NCI-H526 treated with DMSO at 0.1 percent for 48 hours (cell line): ENCODE results near the gene TMEM248.
"Not testable (repeated sequence)": the region's sequence is repeated elsewhere in the genome, so short reads cannot be mapped to it uniquely, and the experiment has no call there.

Source experiments
- DNase-seq: peaks from one replicate; lab custom pipeline; 2025; lab: John Stamatoyannopoulos, UW

Gene TMEM248

DNA sequence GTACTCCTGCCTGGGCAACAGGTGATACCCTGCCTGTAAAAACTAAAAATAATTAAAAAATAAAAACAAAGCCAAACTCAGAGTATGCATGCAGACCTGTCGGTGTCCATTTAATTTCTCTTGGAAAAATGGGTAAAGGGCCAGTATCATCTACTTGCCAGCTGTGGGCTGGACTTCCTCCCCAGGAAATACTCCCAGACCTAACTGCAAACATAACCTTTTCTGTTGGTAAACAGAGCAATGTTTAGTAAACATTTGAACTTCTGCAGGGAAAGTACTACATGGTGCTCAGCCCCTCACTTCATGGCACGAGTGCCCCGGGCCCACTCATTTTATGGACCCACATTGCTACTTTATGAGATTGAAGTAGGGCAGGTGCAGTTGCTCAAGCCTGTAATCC is 10.2 kb upstream of the TMEM248 start:
- no peak for DNase-seq

- DNase-seq, result not testable (repeated sequence)
Observed at GRCh38 chr7:66911191-66911590, 9.8 kb upstream of the TMEM248 start.

DNA sequence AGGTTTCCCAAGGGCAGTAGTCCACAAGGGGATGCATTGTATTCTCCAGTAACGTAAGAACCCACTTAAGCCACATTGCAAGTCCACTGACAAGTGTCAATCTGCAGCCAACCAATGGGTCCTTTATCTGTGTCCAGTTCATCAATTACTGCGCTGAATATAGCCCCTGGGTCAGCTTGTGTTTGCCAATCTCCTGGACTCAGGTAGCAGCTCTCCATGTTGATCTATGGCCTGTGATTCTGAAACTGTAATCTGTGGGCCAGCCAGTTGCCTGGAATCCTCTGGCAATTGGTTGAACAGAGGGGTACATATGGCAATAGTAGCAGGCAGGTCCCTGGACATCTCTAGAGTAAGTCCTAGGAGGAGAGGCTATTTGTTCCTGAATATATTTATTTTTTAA is 8.8 kb upstream of the TMEM248 start:
- DNase-seq, result no peak

DNA sequence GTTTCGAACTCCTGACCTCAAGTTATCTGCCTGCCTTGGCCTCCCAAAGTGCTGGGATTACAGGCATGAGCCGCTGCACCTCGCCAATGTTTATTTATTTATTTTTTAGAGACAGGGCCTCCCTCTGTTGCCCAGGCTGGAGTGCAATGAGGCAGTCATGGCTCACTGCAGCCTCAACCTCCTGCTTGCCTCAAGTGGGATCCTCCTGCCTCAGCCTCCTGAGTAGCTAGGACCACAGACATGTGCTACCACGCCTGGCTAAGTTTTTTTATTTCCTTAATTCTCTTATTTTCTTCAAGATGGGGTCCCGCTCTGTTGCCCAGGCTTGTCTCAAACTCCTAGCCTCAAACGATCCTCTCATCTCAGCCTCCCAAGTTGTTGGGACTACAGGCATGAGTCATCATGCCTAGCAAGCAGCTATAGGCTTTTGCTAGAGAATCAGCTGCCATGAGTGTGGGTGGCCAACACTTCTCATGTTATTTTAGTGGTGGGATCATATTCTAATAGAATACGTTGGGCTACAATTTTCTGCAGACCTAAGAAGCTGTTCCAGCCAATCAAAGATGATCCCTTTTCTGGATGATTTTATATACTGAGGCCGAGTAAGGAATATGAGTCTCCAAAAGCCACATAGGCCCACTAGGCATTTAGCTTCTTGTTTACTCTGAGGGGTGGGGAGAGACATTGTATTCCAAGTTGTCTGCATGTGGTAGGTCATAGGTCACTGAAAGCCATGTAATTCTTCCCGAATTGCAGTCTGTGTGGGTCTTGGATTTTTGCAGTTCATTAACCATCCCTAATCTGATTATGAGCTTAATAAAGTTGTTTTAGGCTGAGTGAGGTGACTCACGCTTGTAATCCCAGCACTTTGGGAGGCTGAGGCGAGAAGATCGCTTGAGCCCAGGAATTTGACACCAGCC is 7.6 kb upstream of the TMEM248 start:
- no peak for DNase-seq

DNA sequence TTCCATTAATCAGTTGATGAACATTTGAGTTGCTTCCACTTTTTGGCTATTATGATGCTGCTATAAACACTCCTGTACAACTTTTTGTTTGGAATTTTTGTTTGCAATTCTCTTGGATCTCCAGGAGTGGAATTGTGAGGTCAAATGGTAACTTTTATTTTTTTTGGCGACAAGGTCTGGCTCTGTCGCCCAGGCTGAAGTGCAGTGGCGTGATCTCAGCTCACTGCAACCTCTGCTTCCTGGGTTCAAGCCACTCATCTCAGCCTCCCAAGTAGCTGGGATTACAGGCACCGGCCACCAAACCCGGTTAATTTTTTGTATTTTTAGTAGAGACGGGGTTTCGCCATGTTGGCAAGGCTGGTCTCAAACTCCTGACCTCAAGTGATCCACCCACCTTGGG is 3.1 kb upstream of the TMEM248 start:
- not testable (repeated sequence) for DNase-seq

- DNase-seq, result no peak
Observed at GRCh38 chr7:66919304-66919703, 1.7 kb upstream of the TMEM248 start.

DNA sequence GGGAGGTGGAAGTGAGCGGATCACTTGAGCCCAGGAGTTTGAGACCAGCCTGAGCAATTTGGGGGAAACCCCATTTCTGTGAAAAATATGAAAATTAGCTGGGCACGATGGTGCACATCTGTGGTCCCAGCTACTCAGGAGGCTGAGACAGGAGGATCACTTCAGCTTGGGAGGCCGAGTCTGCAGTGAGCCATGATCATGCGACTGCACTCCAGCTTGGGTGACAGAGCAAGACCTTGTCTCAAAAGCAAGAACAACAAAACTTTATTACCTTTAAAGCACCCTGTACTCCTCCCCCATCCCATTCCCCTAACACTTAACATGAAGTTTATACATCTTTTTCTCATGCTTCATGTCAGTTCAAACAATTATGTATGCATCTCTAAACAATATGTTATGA is 1.3 kb upstream of the TMEM248 start:
- no peak for DNase-seq

DNA sequence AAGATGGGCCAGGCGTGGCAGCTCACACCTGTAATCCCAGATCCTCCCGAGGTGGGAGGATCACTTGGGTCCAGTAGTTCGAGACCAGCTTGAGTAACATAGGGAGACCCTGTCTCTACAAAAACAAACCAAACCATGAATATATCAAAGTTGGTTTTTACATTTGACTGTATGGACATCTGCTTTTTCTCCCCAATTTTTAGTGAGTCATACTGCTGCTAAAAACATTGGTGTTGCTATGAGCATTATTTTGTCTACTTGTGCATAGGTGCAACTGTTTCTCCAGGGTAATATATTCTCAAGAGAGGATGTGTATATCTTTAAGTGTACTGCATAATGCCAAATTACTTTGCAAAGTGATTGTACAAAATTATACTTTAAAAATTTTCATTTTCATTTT is 769 bp upstream of the TMEM248 start:
- DNase-seq, result no peak

DNA sequence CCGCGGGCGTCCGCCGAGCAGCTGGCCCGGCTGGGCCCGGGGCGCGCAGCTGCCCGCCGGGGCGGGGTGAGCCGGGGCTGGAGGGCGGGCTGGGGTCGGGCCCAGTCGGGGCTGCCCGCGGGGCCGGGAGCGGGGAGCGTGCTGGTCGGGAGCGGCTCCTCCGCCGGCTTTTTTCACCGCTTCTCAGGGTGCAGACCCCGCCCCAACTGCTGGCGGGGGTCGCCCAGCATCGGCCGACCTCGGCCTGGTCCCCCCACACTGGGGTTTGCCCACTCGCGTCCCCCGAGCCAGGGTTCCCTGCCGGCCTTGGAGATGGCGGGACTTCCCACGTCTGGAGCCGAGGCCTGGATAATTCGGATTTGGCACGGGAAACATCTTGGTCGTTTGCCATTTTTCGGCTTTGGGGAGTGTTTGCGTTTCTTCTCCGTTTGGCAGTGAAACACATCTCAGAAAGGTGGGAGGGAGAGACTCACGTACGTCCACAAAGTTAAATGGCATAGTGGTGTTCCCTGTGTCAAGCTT is 432 bp downstream of the TMEM248 start:
- DNase-seq, result no peak

DNA sequence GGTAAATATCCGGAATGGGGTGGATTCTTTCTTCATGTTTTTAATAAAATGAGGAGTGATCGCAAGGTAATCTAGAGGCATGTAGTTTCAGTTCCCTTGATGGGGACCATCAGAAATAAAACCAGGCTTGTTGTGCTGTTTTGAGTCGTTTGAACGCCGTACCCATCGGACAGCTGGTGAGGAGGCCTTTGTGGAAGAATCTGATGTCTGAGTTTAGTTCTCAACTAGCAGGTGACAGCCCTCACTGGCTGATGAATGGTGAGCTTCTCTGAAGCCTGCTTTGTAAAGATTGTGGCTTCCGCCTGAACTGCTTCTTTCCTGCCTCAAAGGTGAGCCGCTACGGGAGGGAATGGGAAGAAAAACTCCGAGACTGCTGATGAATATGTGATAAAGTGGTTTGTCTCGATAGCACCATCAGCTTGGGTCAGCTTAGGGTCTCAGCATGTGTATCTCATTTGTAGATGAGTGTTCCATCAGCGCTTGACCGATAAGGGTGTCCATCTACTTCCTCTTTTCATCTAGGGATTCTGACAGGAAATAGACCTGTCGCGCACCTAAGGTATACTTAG is 977 bp downstream of the TMEM248 start:
- no peak for DNase-seq

GRCh38 chr7:66925255-66925654 is 4.2 kb downstream of the TMEM248 start:
- DNase-seq, result no peak

DNA sequence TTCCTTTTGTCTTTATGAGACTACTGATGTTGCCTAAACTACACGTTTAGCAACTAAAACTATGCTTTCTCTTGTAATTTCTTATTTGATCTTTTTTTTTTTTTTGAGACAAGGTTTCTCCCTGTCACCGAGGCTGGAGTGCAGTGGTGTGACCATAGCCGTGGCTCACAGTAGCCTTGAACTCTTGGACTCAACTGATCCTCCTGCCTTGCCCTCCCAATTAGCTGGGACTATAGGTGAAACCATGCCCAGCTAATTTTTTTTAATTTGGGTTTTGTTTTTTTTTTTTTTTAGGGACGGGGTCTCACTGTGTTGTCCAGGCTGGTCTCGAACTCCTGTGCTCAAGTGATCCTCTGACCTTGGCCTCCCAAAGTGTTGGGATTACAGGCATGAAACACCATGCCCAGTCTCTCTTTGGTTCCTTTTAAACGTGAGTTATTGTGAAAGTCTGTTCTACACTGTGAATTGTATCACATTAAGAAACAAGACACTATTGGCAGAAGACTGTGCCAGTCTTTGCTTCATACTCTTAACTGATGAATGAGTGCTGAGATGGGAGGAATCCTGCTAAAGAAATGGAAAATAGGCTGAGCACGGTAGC is 6.4 kb downstream of the TMEM248 start:
- no peak for DNase-seq

DNA sequence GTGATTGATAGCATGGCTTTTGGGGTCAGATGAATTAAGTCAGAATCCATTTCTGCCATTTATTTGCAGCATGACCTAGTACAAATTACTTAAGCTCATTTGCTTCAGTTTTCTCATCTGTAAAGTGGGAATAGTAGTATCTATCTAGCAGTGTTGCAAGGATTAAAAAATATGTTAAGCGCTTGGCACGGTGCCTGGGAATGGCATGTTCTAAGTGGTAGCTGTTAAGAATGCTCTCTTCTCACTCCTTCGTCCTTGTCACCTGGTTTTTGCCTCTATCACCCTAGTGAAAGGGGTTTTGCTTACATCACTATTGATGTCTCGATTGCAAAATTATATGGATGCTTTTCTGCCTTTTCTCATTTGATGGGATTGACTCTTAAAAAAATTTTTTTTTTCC is 7.4 kb downstream of the TMEM248 start:
- no peak for DNase-seq

DNA sequence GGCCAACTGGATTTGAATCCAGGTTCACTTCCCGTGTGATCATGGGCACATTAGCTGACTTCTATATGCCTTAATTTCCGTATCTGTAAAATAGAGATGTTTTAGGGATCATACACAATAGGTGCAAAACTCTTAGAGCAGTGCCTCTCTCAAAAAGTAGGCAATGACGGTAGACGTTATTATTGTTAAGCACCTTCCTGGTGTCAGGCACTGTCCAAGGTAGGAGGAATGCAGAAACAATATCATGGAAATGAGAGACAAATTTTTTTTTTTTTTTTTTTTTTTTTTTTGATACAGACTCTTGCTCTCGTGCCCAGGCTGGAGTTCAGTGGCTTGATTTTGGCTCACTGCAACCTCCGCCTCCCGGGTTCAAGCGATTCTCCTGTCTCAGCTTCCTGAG is 8.1 kb downstream of the TMEM248 start:
- DNase-seq, result no peak

DNA sequence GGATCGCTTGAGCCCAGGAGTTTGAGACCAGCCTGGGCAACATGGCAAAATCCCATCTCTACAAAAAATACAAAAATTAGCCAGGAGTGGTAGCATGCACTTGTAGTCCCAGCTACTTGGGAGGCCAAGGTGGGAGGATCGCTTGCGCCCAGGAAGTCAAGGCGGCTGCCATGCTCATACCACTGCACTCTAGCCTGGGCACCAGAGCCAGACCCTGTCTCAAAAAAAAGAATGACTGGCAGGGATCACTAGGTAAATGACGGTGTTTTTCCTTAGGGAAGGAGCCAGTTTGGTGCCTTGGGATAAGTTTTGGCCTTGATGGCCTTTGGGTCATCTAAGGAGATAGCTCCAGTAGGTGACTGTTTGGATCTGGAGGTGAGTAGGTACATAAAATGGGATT is 8.9 kb downstream of the TMEM248 start:
- DNase-seq, result no peak

GRCh38 chr7:66930341-66930740 is 9.3 kb downstream of the TMEM248 start:
- DNase-seq, result no peak

DNA sequence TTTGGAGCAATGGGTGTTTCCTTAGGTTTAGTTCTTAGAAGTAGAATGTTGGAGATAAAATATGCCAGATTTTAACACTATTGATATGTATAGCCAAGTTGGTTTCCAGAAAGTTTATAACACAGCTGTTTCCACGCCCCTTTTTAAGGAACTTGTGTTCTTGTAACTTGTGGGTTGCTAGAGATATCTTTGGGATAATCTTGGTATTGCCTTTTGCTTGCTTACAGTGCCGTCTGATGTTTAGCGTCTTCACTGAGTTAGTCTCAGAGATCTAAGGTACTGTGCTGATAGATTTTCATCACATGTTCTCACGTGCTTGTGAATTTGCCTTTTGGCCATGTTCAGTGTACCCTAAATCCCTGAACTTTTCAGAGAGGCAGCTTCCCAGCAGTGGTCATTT is 12.4 kb downstream of the TMEM248 start:
- no peak for DNase-seq

DNA sequence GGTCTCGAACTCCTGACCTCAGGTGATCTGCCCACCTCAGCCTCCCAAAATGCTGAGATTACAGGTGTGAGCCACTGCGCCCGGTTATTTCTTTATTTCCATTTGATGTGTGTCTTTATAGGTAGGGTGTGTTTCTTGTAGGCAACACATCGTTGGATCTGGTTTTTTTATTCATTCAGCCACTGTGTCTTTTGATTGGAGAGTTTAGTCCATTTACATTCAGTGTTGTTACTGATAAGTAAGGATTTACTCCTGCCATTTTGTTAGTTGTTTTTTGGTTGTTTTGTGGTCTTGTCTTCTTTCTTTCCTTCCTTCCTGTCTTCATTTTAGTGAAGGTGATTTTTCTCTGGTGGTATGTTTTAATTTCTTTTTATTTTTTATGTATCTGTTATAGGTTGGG is 16.9 kb downstream of the TMEM248 start:
- no peak for DNase-seq

- no peak for DNase-seq
Observed at GRCh38 chr7:66939325-66939724, 18.3 kb downstream of the TMEM248 start.

DNA sequence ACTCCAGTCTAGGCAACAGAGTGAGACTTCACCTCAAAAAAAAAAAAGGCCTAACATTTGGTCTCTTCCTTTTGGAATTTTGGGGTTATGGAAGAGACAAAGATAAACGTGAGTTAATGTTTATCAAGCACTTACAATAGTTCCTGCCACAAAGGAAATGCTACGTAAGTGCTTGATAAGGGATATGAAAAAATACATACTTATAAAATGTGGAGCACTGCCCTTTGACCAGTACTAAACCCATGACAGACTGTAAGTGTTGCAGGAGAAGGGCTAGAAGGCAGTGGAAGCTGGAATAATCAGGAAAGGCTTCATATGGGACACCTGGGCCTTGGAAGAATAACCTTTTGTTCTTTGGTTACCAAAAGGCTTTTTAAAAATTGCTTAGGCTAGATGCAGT is 25.5 kb downstream of the TMEM248 start:
- no peak for DNase-seq

GRCh38 chr7:66948480-66949109 is 27.6 kb downstream of the TMEM248 start:
- DNase-seq, result no peak

DNA sequence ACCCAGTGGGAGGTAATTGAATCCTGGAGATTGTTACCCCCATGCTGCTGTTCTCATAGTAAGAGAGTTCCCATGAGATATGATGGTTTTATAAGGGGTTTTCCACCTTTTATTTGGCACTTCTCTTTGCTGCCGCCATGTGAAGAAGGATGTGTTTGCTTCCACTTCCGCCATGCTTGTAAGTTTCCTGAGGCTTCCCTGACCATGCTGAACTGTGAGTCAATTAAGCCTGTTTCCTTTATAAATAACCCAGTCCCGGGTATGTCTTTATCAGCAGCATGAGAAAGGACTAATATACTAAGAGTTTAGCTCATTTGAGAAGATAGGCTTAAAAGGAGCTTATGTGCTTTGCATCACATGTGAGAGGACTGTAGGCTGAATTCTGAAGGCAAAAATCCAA is 29.3 kb downstream of the TMEM248 start:
- DNase-seq, result no peak

- DNase-seq, result no peak
Observed at GRCh38 chr7:66950763-66951162, 29.7 kb downstream of the TMEM248 start.
